Large intestine (tissue), 3 donors: ENCODE data around the gene COL1A2. TPM values are rescaled to one million over a fixed set of nuclear protein-coding genes. Genes with fewer than 3 reads are reported as not detected.
A peak's percentile ranks its signal among the peaks of the same experiment; 100 is the strongest.

ENCODE experiments used
- DNase-seq, 2 donors: peaks; one replicate each; pipeline versions ENCODE4 v3.0.0 to v3.0.0-alpha.2; 2013
- H3K27ac ChIP-seq: one replicate; pipeline ENCODE4 v1.5.1; 2013; ENCODE audit warnings: low read length
- H3K27me3 ChIP-seq: 2 replicates; pipeline ENCODE4 v1.6.1; 2013; ENCODE audit warnings: low read length; ENCODE audit not compliant: control insufficient read depth, insufficient read depth
- H3K36me3 ChIP-seq: 2 replicates; pipeline ENCODE4 v1.6.1; 2013; ENCODE audit warnings: low read length; ENCODE audit not compliant: control insufficient read depth, insufficient read depth
- H3K4me1 ChIP-seq: one replicate; pipeline ENCODE4 v1.6.1; 2013; ENCODE audit warnings: low read length; ENCODE audit not compliant: control insufficient read depth, insufficient read depth
- H3K4me3 ChIP-seq: one replicate; pipeline ENCODE4 v1.5.1; 2013; ENCODE audit warnings: low read length
- H3K9me3 ChIP-seq: one replicate; pipeline ENCODE4 v1.6.1; 2013; ENCODE audit warnings: mild to moderate bottlenecking, low read depth, low read length, moderate library complexity; ENCODE audit not compliant: control insufficient read depth
- WGBS: methylation state at CpG from one replicate; pipeline ENCODE4 v1.1.5; 2013; ENCODE audit warnings: low lambda C conversion rate; ENCODE audit not compliant: insufficient coverage; 5-methylcytosine and 5-hydroxymethylcytosine counted together
- polyA plus RNA-seq: library from polyadenylated mRNA; unstranded; fragments of 120-200 nt; gene quantifications from one replicate; pipeline ENCODE4 v1.2.1, GENCODE V29; 2013

Gene COL1A2
- polyA plus RNA-seq, 1 donor = 532 TPM

GRCh38 chr7:94360926-94361325, 33.8 kb upstream of the COL1A2 start:
- H3K27me3 ChIP-seq = no peaks in the 10 kb centered on the region
- WGBS = 100% methylated on average over 2 of the region's 2 CpGs
- no peak overlapping the region for H3K4me3 ChIP-seq
- no peak for DNase-seq
- no peaks in the 10 kb centered on the region for H3K4me1 ChIP-seq
- H3K27ac ChIP-seq = no peak overlapping the region
- no peaks in the 10 kb centered on the region for H3K36me3 ChIP-seq
- no peaks in the 10 kb centered on the region for H3K9me3 ChIP-seq

GRCh38 chr7:94362276-94362675, 32.4 kb upstream of the COL1A2 start:
- WGBS = no CpG with 5 or more reads among the region's 1 CpG
- H3K27ac ChIP-seq = no peak overlapping the region
- H3K9me3 ChIP-seq = no peaks in the 10 kb centered on the region

GRCh38 chr7:94364816-94365215, 29.9 kb upstream of the COL1A2 start:
- H3K36me3 ChIP-seq = no peaks in the 10 kb centered on the region
- no peaks in the 10 kb centered on the region for H3K9me3 ChIP-seq
- H3K4me3 ChIP-seq = no peak overlapping the region
- no peak overlapping the region for H3K27ac ChIP-seq
- H3K27me3 ChIP-seq = no peaks in the 10 kb centered on the region
- DNase-seq = no peak
- WGBS = 90% methylated on average over 2 of the region's 5 CpGs
- no peaks in the 10 kb centered on the region for H3K4me1 ChIP-seq

More at GRCh38 chr7:94362276-94362675, 32.4 kb upstream of the COL1A2 start:
- no peaks in the 10 kb centered on the region for H3K27me3 ChIP-seq
- H3K4me3 ChIP-seq = no peak overlapping the region
- no peaks in the 10 kb centered on the region for H3K4me1 ChIP-seq
- H3K36me3 ChIP-seq = no peaks in the 10 kb centered on the region
- DNase-seq = no peak

GRCh38 chr7:94366163-94366562, 28.5 kb upstream of the COL1A2 start:
- Histone ChIP-seq H3K4me1 (no peaks in the 10 kb centered on the region), H3K4me3 (no peak overlapping the region), H3K27ac (no peak overlapping the region), H3K36me3 (no peaks in the 10 kb centered on the region), H3K27me3 (no peaks in the 10 kb centered on the region), H3K9me3 (no peaks in the 10 kb centered on the region)
- WGBS = no CpG with 5 or more reads among the region's 3 CpGs
- no peak for DNase-seq

GRCh38 chr7:94366832-94367231, 27.9 kb upstream of the COL1A2 start:
- H3K4me3 ChIP-seq = no peak overlapping the region
- H3K27me3 ChIP-seq = no peaks in the 10 kb centered on the region
- no peak for DNase-seq
- H3K36me3 ChIP-seq = no peaks in the 10 kb centered on the region
- H3K4me1 ChIP-seq = no peaks in the 10 kb centered on the region
- H3K27ac ChIP-seq = no peak overlapping the region
- no CpG with 5 or more reads among the region's 4 CpGs for WGBS
- no peaks in the 10 kb centered on the region for H3K9me3 ChIP-seq

GRCh38 chr7:94367949-94368348, 26.7 kb upstream of the COL1A2 start:
- no peaks in the 10 kb centered on the region for H3K27me3 ChIP-seq
- no peak for DNase-seq
- no peaks in the 10 kb centered on the region for H3K4me1 ChIP-seq
- no peaks in the 10 kb centered on the region for H3K36me3 ChIP-seq
- H3K4me3 ChIP-seq = no peak overlapping the region
- H3K9me3 ChIP-seq = no peaks in the 10 kb centered on the region
- H3K27ac ChIP-seq = peak overlapping the region; percentile 69
- WGBS = 100% methylated on average over 1 of the region's 2 CpGs

- Histone ChIP-seq H3K27ac (peak overlapping the region; percentile 69), H3K4me3 (no peak overlapping the region), H3K9me3 (no peaks in the 10 kb centered on the region), H3K36me3 (no peaks in the 10 kb centered on the region), H3K27me3 (no peaks in the 10 kb centered on the region), H3K4me1 (no peaks in the 10 kb centered on the region)
- 75% methylated on average over 2 of the region's 5 CpGs for WGBS
- peak; percentile 31 to 43 for DNase-seq
Measured at GRCh38 chr7:94368371-94368791, 26.3 kb upstream of the COL1A2 start.

GRCh38 chr7:94374231-94374630, 20.5 kb upstream of the COL1A2 start:
- no peak overlapping the region for H3K4me3 ChIP-seq
- H3K36me3 ChIP-seq = no peaks in the 10 kb centered on the region
- no peaks in the 10 kb centered on the region for H3K27me3 ChIP-seq
- no peaks in the 10 kb centered on the region for H3K9me3 ChIP-seq
- peak overlapping the region; percentile 88 for H3K27ac ChIP-seq
- no CpG with 5 or more reads among the region's 2 CpGs for WGBS
- DNase-seq = peak; percentile 34 to 41
- H3K4me1 ChIP-seq = no peaks in the 10 kb centered on the region

- DNase-seq = peak; percentile 62 to 68
- Histone ChIP-seq H3K4me1 (no peaks in the 10 kb centered on the region), H3K27ac (peak overlapping the region; percentile 88), H3K27me3 (no peaks in the 10 kb centered on the region), H3K4me3 (no peak overlapping the region), H3K9me3 (no peaks in the 10 kb centered on the region), H3K36me3 (no peaks in the 10 kb centered on the region)
- 0% methylated on average over 1 of the region's 5 CpGs for WGBS
Measured at GRCh38 chr7:94374721-94375566, 19.8 kb upstream of the COL1A2 start.

GRCh38 chr7:94375691-94376090, 19.0 kb upstream of the COL1A2 start:
- no peak overlapping the region for H3K4me3 ChIP-seq
- H3K4me1 ChIP-seq = no peaks in the 10 kb centered on the region
- H3K9me3 ChIP-seq = no peaks in the 10 kb centered on the region
- DNase-seq = peak; percentile 48 to 51
- WGBS = no CpG with 5 or more reads among the region's 2 CpGs
- peak overlapping the region; percentile 88 for H3K27ac ChIP-seq
- H3K27me3 ChIP-seq = no peaks in the 10 kb centered on the region
- H3K36me3 ChIP-seq = no peaks in the 10 kb centered on the region

GRCh38 chr7:94376281-94376680, 18.4 kb upstream of the COL1A2 start:
- Histone ChIP-seq H3K27me3 (no peaks in the 10 kb centered on the region), H3K9me3 (no peaks in the 10 kb centered on the region), H3K4me1 (no peaks in the 10 kb centered on the region), H3K27ac (peak overlapping the region; percentile 88), H3K4me3 (no peak overlapping the region), H3K36me3 (no peaks in the 10 kb centered on the region)
- DNase-seq = no peak
- WGBS = no CpG with 5 or more reads among the region's 1 CpG
